Fibroblast of skin of left quadriceps (primary cell): ENCODE results near the gene RASGEF1B.
"Not testable (repeated sequence)": the region's sequence is repeated elsewhere in the genome, so short reads cannot be mapped to it uniquely, and the experiment has no call there.

Experiments
- DNase-seq, 2 experiments: peaks; one replicate each; pipeline ENCODE4 v3.0.0-alpha.2; 2013; ENCODE audit warnings: low read depth in 2 of 2

The RASGEF1B gene

GRCh38 chr4:81498551-81499099 is 26.9 kb upstream of the RASGEF1B start:
- no peak for DNase-seq

- DNase-seq: no peak
Observed at GRCh38 chr4:81498046-81498445, 26.3 kb upstream of the RASGEF1B start.

GRCh38 chr4:81495345-81495744 is 23.6 kb upstream of the RASGEF1B start:
- no peak for DNase-seq

- DNase-seq: no peak
Observed at GRCh38 chr4:81494031-81494431, 22.3 kb upstream of the RASGEF1B start.

- no peak for DNase-seq
Observed at GRCh38 chr4:81492606-81493230, 21.0 kb upstream of the RASGEF1B start.

- no peak for DNase-seq
Observed at GRCh38 chr4:81491943-81492342, 20.2 kb upstream of the RASGEF1B start.

- no peak for DNase-seq
Observed at GRCh38 chr4:81490403-81491160, 18.9 kb upstream of the RASGEF1B start.

GRCh38 chr4:81486502-81486901 is 14.8 kb upstream of the RASGEF1B start:
- DNase-seq: no peak

- DNase-seq: no peak
Observed at GRCh38 chr4:81485310-81485980, 13.7 kb upstream of the RASGEF1B start.

- no peak for DNase-seq
Observed at GRCh38 chr4:81482326-81482725, 10.6 kb upstream of the RASGEF1B start.

GRCh38 chr4:81481151-81481550 is 9.4 kb upstream of the RASGEF1B start:
- no peak for DNase-seq

GRCh38 chr4:81479573-81479972 is 7.9 kb upstream of the RASGEF1B start:
- DNase-seq: not testable (repeated sequence)

GRCh38 chr4:81473331-81474265 is 1.9 kb upstream of the RASGEF1B start:
- not testable (repeated sequence) for DNase-seq

- no peak for DNase-seq
Observed at GRCh38 chr4:81472281-81473182, 825 bp upstream of the RASGEF1B start.

GRCh38 chr4:81471298-81471587 is 464 bp downstream of the RASGEF1B start:
- DNase-seq: no peak

GRCh38 chr4:81470456-81471297 is 1.0 kb downstream of the RASGEF1B start:
- DNase-seq: no peak

- DNase-seq: no peak
Observed at GRCh38 chr4:81469781-81470455, 1.8 kb downstream of the RASGEF1B start.

GRCh38 chr4:81468678-81469077 is 3.0 kb downstream of the RASGEF1B start:
- DNase-seq: no peak

- DNase-seq: no peak
Observed at GRCh38 chr4:81467672-81467964, 4.1 kb downstream of the RASGEF1B start.
